K562 (cell line): ENCODE results near the gene HNRNPH1. TPM values are rescaled to one million over a fixed set of nuclear protein-coding genes. Genes with fewer than 3 reads are reported as not detected.

ENCODE experiments used
- CHD2 ChIP-seq: IDR thresholded peaks from 2 replicates; pipeline ENCODE4 v1.6.1; 2011; ENCODE audit warnings: low read depth, low read length
- CXXC5 ChIP-seq: fragments of 250-450 bp; sonication (Bioruptor Pico); IDR thresholded peaks from 2 replicates; pipeline ENCODE4 v1.8.0; 2022; ENCODE audit warnings: inconsistent platforms, mild to moderate bottlenecking, moderate library complexity
- HES1 ChIP-seq: fragments of 450-650 bp; IDR thresholded peaks from 2 replicates; pipeline ENCODE4 v1.6.1; 2016; ENCODE audit warnings: low read depth, mild to moderate bottlenecking, moderate library complexity
- HMGXB4 ChIP-seq: sonication (generic); formaldehyde crosslinking; IDR thresholded peaks from 2 replicates; pipeline ENCODE4 v1.8.1; 2023; ENCODE audit warnings: mild to moderate bottlenecking, missing genetic modification reagents
- MCM2 ChIP-seq: fragments of 450-650 bp; IDR thresholded peaks from 2 replicates; pipeline ENCODE4 v1.6.1; 2017; ENCODE audit warnings: low read depth, mild to moderate bottlenecking
- MLLT1 ChIP-seq, 2 experiments: fragments of 450-650 bp; IDR thresholded peaks; 2 replicates each; pipeline ENCODE4 v1.6.1; 2016
- NONO ChIP-seq, 2 experiments: fragments of 200-400 bp in 1 of 2; fragments of 450-650 bp in 1 of 2; formaldehyde crosslinking in 1 of 2; IDR thresholded peaks; 2 replicates each; pipeline ENCODE4 v1.6.1; 2017; ENCODE audit warnings: low read depth in 2 of 2, mild to moderate bottlenecking in 2 of 2, moderate library complexity in 2 of 2, low read length in 1 of 2
- POLR2G ChIP-seq: fragments of 200-400 bp; formaldehyde crosslinking; IDR thresholded peaks from 2 replicates; pipeline ENCODE4 v1.6.1; 2017; ENCODE audit warnings: low read depth, mild to moderate bottlenecking, antibody characterized with exemption, low read length, moderate library complexity
- SMAD3 ChIP-seq: fragments of 450-650 bp; formaldehyde crosslinking; conservative IDR thresholded peaks from 2 replicates; pipeline ENCODE4 v1.4.0; 2020; ENCODE audit warnings: mild to moderate bottlenecking
- TAF7 ChIP-seq: fragments of 450-650 bp; IDR thresholded peaks from 2 replicates; pipeline ENCODE4 v1.6.1; 2016; ENCODE audit warnings: missing genetic modification characterization, missing compliant biosample characterization
- TRIM24 ChIP-seq, 2 experiments: fragments of 450-650 bp; IDR thresholded peaks; 2 replicates each; pipeline ENCODE4 v1.6.1; 2016
- WHSC1 ChIP-seq: IDR thresholded peaks from one replicate; pipeline ENCODE4 v1.6.1; 2012; ENCODE audit warnings: low read length, control low read depth, inconsistent platforms
- ZNF140 ChIP-seq: fragments of 250-450 bp; sonication (Bioruptor Pico); IDR thresholded peaks from 2 replicates; pipeline ENCODE4 v1.8.0; 2021; ENCODE audit warnings: moderate library complexity, mild to moderate bottlenecking, inconsistent platforms
- ZNF232 ChIP-seq: sonication (generic); formaldehyde crosslinking; IDR thresholded peaks from 2 replicates; pipeline ENCODE4 v1.8.0; 2022; ENCODE audit warnings: mild to moderate bottlenecking, missing genetic modification reagents
- ZNF592 ChIP-seq: fragments of 450-650 bp; IDR thresholded peaks from 2 replicates; pipeline ENCODE4 v1.6.1; 2017; ENCODE audit warnings: antibody characterized with exemption, mild to moderate bottlenecking
- ZNF766 ChIP-seq: fragments of 200-800 bp; sonication (Bioruptor generic); conservative IDR thresholded peaks from 2 replicates; pipeline ENCODE4 v1.6.1; 2016; ENCODE audit warnings: missing genetic modification characterization, missing compliant biosample characterization
- polyA plus RNA-seq, 8 experiments: library from polyadenylated mRNA; depleted of rRNA in 4 of 8; stranded (reverse) in 5 of 8; unstranded in 3 of 8; fragments of >200 nt; fragmentation: Nextera tagmentation in 2 of 8; fragmentation: Illumina TruSeq in 1 of 8; extraction: Ambion mirVana in 2 of 8; extraction: Trizol in 1 of 8; gene quantifications; 2 replicates each; pipeline versions ENCODE4 v1.2.1 to v1.2.3, GENCODE V29; 2011 to 2014; ENCODE audit warnings: inconsistent platforms in 1 of 8, missing spikeins in 1 of 8
- total RNA-seq, 7 experiments: library from RNA; depleted of rRNA in 6 of 7; stranded (reverse); fragments of >200 nt in 6 of 7; fragmentation: Illumina TruSeq in 2 of 7; extraction: Trizol in 2 of 7; gene quantifications; 2 replicates each; pipeline versions ENCODE4 v1.2.1 to v1.2.3, GENCODE V29; 2011 to 2021; ENCODE audit warnings: low replicate concordance in 1 of 7
- TF ChIP-seq, protein P1 (sequence below): fragments of 250-450 bp; sonication (Bioruptor Pico); IDR thresholded peaks from 2 replicates; pipeline ENCODE4 v1.6.1; 2021; ENCODE audit warnings: mild to moderate bottlenecking

HNRNPH1 gene
- total and polyA plus RNA-seq, 9 of the 15 experiments (the other 6 are each of a cell fraction or from before 2014, with no cell fraction given): 103 to 656 (median 561) TPM

DNA sequence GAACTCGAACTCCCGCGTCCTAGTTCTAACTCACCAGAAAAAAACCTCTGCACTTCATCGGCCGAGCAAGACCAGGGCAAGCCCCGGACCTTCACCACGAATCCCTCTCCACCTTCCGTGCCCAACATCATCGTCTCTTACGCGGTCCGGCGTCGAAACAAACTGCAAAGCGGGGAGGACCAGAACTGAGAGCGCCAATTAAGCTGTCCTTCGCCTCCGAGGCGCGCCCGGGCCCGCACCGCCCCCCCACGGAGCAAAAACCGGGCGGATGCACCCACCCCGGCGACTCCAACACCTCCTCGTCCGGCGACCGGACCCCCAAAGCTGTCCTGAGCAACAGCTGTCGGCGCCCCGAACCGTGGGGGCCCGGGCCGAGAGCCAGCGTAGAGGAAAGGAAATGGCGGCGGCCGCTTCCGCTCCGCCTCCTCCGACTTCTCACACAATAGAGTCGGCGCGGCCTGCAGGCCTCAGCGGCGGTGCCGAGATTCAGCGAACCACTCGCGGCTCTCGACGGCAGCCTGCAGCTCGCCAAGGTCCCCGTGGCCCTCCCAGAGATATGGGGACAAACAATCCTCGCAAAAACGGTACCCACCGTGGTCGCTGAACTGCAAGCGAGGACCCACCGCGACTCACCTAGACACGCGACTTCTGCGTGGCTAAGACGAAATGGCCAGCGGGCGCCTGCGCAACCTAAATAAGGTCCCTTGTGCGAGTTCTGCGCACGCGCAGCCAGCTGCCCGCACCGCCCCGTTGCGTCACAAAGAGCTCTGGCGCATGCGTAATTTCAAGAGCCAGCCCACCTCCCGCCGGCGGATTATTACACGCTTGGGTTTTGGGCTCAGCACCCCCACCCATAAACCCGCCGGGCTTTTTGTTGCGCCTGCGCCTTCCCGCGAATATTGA lies at the start of gene HNRNPH1 (continued):
- TF ChIP-seq CHD2: no peak
- TF ChIP-seq ZNF232 (CRISPR knock-in tag): peak; percentile 51; the same call in 1 of the 2 replicates
- peak; percentile 93 for TF ChIP-seq TAF7 (tag)
- TF ChIP-seq MLLT1 (IDR thresholded peaks at IDR 0.05): peak; percentile 62 to 87; a peak in 3 of 4 replicates
- peak; percentile 77 to 86; a peak in 3 of 4 replicates for TF ChIP-seq NONO (IDR thresholded peaks at IDR 0.05; ENCODE audit: low read depth in 2 of 2, low read length in 1 of 2)
- no peak for TF ChIP-seq MCM2
- no peak for TF ChIP-seq ZNF140 (CRISPR knock-in tag)
- TF ChIP-seq POLR2G: peak; percentile 99
- peak; percentile 85; the same call in 1 of the 2 replicates for TF ChIP-seq HMGXB4 (CRISPR knock-in tag)
- TF ChIP-seq, protein P1, sequence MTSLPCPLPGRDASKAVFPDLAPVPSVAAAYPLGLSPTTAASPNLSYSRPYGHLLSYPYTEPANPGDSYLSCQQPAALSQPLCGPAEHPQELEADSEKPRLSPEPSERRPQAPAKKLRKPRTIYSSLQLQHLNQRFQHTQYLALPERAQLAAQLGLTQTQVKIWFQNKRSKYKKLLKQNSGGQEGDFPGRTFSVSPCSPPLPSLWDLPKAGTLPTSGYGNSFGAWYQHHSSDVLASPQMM (CRISPR knock-in tag): no peak
- no peak for TF ChIP-seq TRIM24 (IDR thresholded peaks at IDR 0.05)
- TF ChIP-seq WHSC1: no peak
- peak; percentile 62; the same call in 1 of the 2 replicates for TF ChIP-seq SMAD3 (CRISPR knock-in tag)
- no peak for TF ChIP-seq ZNF592
- peak; percentile 81 for TF ChIP-seq CXXC5 (CRISPR knock-in tag)
- TF ChIP-seq HES1: peak; percentile 24; the same call in 1 of the 2 replicates
- 0 out of 2 replicates have a peak, but pooled peaks have one; percentile 43 for TF ChIP-seq ZNF766
